Iris pigment epithelial cell (primary cell): ENCODE data around the gene HOXA13.

ENCODE experiments used
- DNase-seq: peaks from one replicate; pipeline ENCODE4 v3.0.0-alpha.2; 2011; ENCODE audit warnings: low read depth

Gene HOXA13

DNA sequence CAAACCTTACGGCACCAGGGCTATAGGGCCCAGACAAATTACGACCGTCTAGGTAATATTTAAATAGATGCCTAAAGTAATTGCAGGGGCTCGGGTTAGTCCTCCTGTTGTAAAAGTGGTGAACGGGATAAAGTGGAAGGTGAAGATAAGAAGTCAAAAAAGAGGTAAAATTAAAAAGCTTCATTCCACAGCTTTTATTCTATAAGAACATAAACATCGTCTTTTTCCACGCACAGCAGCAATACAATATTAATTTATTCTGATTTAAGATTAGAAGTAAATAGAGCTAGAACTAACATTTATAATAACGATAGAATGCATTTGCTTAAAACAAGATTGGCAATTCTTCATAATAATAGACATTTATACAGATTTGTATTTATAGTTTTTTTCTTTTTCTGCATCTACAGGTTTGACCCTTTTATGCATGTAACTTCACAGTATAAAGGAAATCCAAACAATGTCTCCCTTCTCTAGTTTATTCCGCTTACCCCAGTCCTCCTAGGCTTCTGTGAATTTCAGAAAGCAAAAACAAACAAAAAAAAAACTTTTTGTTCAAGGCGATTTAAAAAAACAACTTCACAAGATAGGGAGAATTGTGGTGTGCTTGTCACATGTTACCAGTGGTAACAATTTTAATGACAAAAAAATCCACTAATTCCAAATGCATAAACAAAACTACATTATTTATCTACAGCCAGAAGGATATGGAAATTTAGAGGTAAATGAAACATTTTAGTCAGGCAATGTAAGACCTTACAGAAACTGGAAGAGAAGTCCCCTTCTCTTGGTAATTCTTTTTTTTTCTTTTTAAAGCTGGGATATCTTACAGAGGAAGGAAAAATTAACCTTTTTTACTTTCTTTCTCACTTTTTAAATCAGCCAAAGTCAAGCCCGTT lies 29.2 kb downstream of the HOXA13 start:
- DNase-seq, result no peak

DNA sequence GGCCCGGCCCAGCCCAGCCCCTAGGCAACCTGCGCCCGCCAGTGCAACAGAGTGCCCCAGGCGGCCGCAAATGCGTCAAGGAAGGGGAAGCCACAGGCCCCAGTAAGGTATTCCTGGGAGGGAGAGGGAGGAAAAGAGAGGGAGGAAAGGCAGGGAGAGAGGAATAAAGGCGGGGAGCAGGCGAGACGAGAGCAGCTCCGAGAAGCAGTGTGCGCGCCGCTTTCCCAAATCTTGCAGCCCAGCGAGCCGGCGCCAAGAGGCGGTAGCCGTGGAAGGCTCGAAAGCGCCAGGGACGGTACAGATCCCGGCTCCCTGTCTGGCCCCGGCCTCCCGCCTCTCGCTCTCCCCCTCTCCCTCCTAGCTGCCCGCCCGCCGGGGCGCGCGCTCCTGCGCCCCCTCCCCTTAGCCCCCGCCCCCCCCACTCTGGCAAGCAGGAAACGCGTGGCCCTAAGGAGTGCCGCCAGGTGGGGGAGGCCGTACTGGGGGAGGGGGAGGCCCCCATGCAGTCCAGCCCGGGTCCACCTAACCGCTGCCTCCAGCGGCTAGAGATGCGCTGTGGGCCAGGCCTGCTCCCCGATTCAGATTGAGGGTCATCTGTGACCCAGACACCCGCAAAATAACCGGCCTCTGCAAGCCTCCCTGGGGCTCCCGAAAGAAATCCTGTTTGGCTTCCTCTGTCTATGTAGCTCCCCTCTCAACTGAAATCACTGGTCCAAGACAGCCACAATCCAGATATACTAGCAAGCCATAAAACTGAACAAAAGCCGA lies 30.0 kb downstream of the HOXA13 start:
- DNase-seq, result no peak

DNA sequence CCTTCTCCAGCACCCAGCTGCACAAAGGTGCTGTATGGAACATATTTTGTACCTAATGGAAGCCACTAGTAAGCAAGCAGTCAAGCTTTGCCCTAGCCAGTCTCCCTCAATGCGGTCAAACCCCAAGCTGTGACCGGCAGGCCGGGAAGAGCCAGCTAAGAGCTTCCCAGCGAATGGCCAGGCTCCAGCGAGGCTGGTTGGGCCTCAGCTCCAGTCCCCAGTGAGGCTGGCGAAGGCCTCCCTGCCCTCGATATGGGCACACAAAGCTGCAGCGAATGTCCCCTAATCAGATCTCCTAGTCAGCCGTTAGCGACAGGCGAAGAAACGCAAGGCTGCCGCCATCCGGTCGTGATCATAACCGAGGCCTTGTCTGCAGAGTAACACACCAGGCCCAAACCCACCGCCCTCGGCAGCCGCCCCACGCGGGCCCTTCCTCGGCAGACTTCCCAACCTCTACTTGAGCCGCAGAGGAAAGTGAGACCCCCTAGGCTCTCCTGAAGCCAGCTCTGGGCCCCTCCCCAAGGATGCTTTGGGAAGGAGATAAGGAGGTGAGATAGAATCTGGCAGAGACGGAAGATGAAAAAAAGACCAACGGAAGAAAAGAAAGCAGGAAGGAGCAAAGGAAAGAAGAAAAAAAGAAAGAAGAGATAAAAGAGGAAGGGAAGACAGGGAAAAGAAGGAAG lies 31.5 kb downstream of the HOXA13 start:
- no peak for DNase-seq

DNA sequence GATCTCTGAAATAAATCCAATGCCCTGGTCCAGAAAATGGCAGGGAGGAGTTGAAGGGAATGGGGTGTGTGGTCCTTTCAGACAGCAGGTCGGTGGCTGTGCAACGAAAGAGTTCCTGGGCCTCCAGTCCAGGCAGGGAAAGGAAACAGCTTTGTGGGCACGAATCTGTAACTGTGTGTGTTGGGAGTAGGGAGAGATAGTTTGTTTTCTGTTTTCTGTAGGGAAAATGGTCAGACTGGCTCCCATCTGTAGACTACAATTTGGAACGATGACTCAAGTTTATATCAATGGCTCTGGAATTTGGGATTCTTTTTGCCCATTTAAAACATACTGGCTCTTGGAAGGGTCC lies 32.0 kb downstream of the HOXA13 start:
- DNase-seq, result no peak

DNA sequence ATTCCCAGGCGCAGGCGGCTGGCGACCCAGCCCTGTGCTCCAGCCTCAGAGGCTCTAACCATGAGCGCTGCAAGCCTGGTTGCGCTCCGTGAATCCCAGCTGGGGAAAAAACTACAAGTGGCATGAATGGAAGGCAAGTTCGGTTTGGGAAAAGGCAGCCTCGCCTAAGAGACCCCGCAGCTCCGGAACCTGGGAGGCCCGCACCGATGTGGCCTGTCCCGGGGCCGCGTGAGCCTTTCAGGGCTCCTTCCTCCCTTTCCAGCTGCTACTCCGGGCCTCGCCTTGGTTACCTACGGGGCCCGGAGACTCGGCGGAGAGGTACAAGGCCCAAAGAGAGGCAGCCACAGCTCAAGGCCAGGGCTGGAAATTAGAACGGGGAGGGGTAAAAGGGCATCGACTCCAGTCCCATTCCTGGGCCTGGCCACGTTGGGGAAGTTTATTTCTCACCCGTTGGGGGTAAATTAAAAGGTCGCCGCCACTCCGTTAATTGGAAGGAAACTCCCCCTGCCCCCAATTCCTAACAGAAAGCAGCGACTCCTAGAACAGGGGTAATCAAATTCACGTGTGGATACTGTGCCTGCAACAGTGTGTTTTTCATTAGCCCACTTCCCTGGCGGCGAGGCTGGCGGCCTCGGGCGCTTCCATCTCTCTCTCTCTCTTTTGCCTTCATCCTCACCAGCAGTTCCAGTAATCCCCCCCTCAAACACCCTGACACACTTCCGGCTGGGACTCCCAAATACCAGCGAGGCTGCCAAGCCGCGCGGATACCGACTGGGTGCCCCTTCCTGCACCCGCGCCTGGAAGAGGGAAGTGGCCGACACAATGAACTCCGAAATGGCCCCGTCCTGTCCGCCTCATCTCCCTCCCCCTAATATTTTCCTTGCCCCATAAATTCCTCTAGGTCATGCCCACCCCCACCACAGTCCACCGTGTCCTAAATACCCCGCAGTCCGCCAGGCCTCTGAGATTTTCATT lies 33.1 kb downstream of the HOXA13 start:
- no peak for DNase-seq

DNA sequence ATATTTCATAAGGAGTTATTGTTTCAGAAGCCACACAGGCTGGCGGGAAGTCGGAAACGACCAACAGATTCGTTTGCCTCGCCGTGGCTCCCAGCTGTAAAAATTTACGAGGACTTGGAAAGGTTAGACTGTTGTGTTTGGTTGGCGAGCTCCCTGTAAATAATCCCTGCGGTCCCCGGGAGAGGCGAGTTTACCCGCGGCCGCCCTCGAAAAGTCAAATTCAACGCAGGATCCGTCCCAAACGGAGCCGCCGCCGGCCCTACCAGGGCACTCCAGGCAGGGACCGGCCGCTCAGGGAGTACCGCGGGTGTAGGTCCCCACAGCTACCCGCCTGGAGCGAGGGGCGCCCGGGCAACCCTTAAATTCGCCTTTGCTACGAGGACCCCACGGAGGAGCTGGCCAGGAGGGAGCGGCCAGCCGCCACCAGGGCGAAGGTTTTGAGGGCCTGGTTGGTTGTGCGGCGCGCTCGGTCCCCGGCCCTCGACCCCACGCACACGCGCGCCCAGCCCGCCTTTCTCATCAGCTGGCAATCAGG lies 33.8 kb downstream of the HOXA13 start:
- no peak for DNase-seq

DNA sequence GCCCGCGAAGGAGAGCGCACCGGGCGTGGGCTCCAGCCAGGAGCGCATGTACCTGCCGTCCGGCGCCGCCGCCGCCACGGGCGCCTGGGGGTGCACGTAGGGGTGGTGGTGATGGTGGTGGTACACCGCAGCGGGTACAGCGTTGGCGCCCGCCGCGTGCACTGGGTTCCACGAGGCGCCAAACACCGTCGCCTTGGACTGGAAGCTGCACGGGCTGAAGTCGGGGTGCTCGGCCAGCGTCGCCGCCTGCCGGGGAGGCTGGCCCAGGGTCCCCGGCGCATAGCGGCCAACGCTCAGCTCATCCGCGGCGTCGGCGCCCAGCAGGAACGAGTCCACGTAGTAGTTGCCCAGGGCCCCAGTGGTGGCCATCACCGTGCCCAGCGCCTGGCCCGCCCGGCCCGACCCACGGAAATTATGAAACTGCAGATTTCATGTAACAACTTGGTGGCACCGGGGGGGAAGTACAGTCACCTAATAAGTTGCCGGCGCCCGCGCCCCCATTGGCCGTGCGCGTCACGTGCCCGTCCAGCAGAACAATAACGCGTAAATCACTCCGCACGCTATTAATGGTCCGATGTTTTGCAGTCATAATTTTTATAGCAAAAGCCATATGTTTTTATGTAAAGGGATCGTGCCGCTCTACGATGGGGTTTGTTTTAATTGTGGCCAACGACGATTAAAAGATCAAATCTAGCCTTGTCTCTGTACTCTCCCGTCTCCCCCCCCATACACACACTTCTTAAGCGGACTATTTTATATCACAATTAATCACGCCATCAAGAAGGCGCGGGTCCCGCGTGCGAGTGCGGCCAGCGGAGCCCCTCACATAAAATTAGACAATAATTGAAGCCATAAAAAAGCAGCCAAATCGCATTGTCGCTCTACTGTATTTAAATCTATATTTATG lies 34.5 kb downstream of the HOXA13 start, which contains the start of gene HOXA9:
Gene HOXA9 (minus strand): TSS at position 449 of the 907 bp plus-strand sequence. CDS start 80 bp downstream, at position 369.
- DNase-seq, result no peak

DNA sequence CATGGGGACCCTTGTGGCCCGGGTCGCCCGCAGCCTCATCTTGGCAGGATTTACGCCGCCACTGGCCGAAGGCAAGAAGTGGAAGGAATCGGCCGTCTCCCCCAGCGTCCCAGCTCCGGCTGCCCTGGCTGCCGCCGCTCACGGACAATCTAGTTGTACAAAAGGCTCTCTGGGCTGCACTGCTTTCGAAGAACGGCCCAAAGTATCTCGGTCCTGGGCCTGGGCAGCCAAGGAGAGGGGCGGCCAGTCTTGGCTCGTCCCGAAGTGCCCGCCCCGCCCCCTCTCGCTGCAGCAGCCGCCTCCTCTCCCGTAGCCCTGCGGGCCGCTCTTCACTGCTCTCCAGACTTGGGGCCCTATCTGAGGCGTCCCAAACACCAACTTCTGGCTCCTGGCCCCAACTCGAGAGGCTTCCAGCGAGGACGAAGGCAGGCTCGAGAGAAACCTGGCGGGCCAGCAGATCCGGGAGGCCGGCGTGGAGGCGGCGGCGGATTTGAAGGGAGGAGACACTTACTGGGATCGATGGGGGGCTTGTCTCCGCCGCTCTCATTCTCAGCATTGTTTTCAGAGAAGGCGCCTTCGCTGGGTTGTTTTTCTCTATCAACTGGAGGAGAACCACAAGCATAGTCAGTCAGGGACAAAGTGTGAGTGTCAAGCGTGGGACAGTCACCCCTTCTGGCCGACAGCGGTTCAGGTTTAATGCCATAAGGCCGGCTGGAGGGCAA lies 35.4 kb downstream of the HOXA13 start:
- DNase-seq, result no peak

DNA sequence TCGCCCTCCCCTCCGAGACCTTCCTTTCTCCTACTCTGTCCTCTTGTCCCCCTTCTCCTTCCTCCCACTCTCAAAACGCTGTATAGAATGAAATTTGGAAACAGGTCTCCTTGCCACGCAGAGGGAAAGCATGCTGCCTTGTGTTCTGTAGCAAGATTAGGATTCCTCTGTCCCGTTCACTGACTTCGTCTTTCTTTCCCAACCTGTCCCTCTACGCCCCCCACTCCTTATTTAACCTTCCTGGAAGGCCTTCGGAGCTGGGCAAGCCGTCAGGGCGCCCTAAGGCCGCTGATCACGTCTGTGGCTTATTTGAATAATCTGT lies 35.9 kb downstream of the HOXA13 start:
- DNase-seq, result no peak

DNA sequence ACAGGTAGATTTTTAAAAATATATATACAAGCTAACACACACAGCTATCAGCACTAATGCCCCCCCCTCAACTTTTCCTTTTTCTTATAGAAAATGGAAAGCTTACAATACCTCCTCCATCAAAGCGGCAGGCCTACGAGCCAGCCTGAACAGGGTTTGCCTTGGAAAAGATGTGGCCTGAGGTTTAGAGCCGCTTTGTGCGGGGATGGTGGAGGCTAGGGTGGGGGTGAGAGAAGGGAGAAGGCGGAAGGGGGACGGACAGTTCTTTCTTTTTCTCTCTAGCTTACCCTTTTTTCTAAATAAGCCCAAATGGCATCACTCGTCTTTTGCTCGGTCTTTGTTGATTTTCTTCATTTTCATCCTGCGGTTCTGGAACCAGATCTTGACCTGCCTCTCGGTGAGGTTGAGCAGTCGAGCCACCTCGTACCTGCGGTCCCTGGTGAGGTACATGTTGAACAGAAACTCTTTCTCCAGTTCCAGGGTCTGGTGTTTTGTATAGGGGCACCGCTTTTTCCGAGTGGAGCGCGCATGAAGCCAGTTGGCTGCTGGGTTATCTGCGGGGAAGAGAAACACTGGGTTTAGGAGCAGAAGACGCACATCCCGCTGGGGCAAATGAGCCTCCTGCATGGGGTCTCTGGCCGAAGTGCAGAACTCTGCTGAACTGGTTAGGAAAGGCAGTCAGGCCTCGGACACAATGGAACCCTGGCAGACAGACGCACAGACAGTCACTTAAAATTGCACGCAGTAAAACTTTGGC lies 36.4 kb downstream of the HOXA13 start:
- DNase-seq, result no peak

DNA sequence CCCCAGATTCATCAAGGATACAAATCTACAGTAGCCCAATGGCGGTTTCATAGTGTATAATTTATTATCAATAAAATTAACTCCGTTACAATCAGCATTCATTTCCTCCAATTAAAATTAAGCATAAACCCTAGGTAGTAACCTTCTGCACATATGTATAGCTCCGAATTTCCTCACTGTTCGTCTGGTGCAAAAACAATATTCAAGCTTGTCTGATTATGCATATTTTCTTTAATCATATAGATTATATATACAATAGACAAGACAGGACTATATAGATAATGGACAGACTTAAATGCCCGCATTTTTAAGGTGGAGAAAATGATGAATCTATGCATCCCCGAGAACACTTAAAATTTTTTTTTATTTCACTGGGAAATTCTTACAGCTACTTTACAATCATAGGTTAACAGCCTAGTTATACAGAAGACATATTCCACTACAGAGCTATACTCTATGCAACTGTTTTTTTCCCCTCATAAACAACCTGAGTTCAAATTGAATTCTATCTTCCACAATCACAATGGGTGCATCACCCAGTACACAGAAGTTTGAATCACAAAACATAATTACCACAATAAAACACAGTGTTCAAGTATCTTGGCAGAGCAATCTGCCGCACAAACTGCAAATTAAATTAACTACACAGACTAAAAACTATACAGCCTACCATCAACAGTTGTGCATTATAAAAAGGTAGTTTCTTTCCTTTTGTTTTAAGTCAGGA lies 37.2 kb downstream of the HOXA13 start:
- no peak for DNase-seq

DNA sequence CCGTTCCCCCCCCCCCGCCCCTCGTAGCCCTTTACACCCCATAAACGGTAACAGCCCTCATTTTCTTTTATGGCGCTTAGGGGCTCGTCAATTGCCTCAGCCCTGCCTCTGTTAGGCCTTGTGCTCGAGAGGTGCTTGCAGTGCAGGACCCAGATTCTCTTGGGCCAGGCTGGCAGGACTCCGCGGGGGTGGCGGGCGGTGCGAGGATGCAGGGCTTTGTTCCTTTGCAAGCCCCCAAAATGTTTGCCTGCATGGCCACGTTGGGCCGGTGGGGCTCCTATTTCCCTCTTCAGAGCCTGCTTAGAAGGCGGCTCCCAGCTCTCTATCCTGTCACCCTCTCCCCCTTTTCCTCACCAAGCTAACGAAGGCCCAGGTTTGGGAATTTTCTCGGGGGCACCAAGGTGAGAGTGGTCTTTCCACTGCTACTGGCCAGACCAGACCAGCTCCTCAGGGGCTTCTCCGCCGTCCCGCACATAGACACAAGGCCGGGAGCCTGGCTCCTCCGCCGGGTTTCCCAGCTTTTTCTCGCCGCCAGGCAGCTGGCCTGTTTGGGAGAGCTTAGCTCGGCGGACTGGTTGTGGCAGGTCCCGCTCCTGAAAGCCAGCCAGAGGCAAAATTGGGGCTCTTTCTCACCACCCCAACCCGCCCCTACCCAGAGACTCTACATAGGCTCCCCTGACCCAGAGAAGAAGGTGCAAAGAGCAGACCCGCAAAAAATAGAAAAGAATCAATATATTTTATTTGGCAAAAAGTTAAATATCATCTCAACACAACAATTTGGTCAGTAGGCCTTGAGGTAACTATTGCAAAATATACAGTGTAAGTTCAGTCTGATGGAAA lies 38.0 kb downstream of the HOXA13 start:
- DNase-seq, result no peak

DNA sequence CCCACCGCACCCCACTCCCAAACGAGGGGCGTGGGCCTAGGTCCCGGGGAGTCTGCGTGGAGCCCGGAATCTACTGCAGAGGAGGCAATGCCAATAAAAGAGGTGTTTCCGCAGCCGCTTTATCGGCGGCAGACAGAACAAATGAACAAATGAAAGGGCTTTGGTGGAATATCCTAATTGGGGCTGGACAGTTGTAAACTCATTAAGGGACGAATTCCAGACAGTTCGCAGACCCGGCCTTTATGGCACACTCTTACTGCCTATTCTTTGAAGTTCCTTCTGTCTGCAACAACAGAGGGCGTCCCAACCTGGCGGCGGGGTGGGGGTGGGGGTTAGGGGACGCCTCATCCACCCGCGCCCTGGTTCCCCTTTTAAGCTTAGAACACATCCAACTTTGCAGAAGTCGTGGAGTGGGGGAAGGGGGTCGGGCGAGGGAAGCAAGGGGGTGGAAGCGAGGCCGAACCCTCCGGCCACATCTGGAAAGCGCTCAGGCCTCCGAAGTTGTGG lies 38.6 kb downstream of the HOXA13 start:
- DNase-seq, result no peak

DNA sequence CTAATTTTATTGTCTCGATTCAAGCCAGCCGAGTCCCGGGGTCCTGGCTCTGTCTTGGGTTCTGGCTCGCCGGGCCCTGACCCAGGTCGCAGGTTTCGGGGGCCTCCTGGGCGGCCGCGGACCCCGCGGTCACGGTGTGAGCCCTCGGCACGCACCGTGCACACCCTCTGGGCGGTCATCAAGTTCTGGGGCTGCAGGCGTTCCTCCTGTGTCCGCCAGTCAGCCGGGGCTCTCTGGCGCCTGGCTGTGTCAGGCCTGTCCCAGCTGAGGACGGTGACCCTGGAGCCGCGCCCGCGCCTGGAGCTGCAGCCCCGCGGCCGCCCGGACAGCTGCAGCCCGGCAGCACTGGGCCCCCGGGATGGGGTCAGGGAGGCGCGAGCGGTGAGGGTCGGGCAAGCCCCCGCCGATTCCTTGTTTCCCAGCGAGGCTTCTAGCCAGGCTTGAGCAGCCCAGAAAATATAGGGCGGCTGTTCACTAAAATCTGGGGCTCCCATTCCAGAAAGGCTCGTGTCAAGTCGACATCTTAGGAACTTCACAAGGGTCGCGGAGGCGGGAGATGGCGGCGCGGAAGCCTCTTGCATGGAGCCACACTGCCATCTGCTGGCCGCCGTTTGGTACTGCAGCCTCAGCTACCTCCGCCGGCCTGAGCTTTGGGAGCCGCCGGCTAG lies 39.2 kb downstream of the HOXA13 start:
- DNase-seq, result peak; percentile 59

DNA sequence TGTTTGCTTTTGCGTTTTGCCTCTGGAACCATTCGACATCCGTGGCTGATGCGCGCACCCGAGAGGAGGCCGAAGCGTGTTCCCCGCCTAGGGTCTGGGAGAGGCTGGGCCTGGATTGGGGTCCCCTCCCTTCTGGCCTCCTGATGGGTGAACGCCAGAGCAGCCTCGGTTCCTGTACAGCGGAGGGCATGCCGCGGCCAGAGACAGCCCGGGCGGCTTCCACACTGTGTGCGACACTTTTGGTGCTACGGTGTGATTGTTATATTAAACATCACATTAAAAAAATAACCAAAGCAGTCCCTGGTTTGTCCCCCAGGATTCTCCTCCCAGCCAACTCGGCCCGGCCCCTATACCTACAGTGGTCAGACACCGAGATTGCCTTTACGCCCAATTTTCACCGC lies 39.7 kb downstream of the HOXA13 start:
- no peak for DNase-seq
